Stimulated activated CD8-positive, alpha-beta memory T cell treated with anti-CD3 and anti-CD28 coated beads, Interleukin-2, amount 100 ng/mL, for 48 hours (primary cell): Measurements from ENCODE around the gene KRTAP5-3.
"Not testable (repeated sequence)": the region's sequence is repeated elsewhere in the genome, so short reads cannot be mapped to it uniquely, and the experiment has no call there.

ENCODE experiments used
- DNase-seq, 2 donors: peaks; one replicate each; pipeline ENCODE4 v3.0.0-alpha.2; 2020; ENCODE audit warnings: low read depth in 2 of 2

KRTAP5-3 gene, protein sequence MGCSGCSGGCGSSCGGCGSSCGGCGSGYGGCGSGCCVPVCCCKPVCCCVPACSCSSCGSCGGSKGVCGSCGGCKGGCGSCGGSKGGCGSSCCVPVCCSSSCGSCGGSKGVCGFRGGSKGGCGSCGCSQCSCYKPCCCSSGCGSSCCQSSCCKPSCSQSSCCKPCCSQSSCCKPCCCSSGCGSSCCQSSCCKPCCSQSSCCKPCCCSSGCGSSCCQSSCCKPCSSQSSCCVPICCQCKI

GRCh38 chr11:1608363-1608762 is at the start of gene KRTAP5-3:
KRTAP5-3 (minus strand) TSS chr11:1608463; CDS start chr11:1608385, 78 bp downstream.
- no peak for DNase-seq

- no peak for DNase-seq
These were observed 48.4 kb upstream of the KRTAP5-3 start for GRCh38 chr11:1656670-1657069.

- DNase-seq = no peak
These were observed 47.8 kb upstream of the KRTAP5-3 start for GRCh38 chr11:1656061-1656441.

DNA sequence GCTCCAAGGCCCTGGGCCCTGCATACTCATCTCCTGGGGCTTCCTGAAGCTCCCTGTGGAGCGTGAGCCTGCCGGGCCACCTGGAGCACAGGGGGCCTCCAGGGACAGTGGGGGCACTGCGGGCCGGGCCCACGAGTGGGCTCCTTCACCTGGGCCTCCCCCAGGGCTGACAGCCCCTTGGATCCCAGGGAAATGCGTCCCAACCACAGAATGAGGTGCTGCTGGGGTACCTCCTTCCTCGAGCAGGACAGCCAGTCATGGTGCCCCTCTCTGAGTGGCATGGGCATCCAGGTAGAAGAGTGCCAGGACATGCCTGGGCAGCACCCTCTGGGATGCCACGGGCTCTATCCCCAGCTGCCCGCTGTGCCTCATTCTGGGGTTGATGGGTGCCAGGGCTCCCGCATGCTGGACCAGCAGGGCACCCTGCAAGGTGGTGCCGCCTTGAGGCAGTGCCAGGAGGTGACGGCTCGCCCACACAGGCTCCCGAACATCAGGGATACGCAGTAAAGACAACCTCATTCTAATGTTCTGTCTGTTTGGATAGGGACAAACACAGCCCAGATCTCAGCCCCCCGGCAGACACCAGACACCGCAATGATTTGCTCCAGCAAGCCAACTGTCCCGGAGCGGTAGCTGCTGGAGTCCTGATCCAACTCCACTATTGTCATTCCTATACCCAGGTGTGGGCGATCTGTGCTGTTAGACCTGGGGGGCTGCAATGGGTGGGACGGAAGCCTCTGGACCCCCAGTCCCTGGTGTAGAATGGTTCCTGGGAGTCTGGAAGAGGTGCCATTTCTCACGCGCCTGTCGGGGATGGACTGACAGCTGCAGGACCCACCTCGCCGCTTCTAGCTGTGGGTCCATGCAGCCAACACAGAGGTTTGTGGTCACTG is 47.2 kb upstream of the KRTAP5-3 start:
- no peak for DNase-seq

DNA sequence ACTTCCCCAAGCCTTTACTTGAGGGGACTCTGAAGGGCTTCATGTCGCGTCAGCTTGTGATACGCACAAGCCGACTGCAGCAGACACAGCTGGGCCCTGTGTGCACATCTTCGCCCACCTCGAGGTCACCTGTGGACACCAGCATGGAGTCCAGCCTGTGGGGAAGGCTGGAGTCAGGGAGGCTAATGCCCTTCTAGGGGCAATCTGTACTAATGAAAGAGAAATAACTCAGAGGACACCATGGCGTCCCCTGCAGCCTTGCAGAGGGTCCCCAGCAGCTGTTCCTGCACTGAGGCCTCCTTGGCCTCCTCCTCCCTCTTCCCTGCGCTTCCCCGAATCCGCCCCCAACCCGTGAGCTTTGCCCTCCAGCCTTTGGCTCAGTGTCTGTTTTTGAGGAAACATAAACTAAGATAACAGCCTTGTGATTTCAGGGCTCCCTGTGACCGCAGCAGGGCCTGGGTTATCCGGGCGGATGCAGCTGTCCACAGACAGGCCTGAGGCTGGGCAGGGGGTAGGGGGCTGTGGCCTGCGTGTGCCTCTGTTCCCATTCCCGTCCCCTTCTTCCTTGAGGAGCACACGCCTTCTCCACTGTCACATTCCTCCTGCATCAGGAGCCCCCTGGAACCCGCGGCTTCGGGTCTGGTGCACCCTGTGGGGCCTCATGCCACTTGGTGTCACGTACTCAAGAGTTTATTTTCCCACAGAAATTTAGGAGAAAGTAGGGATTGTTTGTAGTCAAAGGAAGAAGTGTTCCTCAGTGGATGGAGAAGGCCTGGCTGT is 46.3 kb upstream of the KRTAP5-3 start:
- DNase-seq = no peak

GRCh38 chr11:1653541-1654387 is 45.5 kb upstream of the KRTAP5-3 start:
- DNase-seq = no peak

DNA sequence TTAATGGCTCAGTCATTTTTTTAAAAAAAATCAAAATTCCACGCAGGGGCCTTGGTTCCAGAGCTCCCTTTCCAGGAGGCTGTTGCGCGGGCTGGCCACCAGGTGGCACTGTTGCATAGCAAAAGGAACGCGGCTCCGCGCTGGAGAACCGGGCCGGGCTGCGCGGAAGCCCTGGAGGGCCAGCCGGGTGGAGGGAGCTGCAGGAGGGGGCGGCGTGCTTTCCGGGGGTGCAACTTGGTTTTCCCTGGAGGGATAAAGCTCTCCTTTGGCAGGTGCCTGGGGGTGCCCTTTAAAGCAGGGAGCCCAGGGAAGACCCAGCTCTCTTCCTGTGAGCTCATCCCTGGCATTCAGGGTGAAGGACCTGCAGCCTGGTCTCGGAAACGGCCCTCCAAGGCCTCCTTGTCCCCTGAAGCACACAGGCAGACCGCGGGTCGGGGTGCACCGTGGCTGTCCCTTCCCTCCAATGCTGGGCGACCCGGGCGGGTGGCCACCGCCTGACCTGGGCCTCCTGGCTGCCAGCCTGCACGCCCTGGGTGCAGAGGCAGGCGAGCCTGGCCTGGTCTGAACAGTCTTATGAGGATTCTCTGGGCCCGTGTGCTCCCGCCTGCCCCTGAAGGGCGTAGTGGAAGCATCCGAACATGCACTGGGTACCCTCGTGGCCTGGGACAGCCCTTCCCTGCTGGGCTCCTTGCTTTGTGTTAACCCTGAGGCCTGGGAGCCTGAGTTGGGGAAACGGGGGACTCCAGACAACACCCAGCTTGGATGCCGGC is 44.7 kb upstream of the KRTAP5-3 start:
- DNase-seq = peak; percentile 51 to 69

- DNase-seq = no peak
These were observed 44.1 kb upstream of the KRTAP5-3 start for GRCh38 chr11:1652442-1652770.

GRCh38 chr11:1652026-1652425 is 43.8 kb upstream of the KRTAP5-3 start:
- DNase-seq = no peak

- DNase-seq = no peak
These were observed 43.2 kb upstream of the KRTAP5-3 start for GRCh38 chr11:1651411-1651980.

- no peak for DNase-seq
These were observed 42.6 kb upstream of the KRTAP5-3 start for GRCh38 chr11:1650918-1651262.

- DNase-seq = no peak
These were observed 42.0 kb upstream of the KRTAP5-3 start for GRCh38 chr11:1650034-1650917.

GRCh38 chr11:1648653-1649420 is 40.6 kb upstream of the KRTAP5-3 start:
- no peak for DNase-seq

DNA sequence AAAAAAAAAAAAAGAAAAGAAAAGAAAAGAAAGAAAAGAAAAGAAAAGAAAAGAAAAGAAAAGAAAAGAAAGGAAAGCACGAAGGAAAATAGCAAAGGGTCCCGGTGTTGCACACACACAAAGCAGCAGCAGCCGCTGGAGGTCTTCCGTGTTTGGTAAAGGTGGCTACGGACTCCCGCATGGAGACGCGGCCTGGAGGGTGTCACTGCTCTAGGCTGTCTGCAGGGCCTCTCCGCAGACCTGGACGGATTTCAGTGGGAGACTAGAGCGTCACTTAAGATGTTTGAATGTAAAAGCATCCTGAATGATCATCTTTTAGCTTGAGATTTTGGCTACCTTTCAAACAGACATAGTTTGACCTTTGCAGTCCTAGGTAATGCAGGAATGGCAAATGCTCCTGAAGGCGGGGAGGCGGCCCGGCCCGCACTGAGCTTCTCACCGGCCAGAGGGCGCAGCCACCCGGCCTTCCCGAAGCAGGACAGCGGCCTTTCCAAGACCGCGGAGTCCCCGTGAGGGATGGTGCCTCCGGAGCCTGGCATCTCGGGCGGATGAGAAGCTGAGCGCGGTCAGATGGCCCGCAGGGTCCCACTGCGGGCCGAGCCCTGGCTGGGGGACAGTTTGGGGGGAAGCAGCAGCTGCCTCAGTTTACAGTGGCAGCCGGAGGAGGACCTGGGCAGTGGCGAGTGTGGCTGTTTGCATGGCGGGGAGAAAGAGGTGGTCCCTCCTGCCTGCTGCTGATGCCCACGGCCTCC is 39.8 kb upstream of the KRTAP5-3 start:
- no peak for DNase-seq

DNA sequence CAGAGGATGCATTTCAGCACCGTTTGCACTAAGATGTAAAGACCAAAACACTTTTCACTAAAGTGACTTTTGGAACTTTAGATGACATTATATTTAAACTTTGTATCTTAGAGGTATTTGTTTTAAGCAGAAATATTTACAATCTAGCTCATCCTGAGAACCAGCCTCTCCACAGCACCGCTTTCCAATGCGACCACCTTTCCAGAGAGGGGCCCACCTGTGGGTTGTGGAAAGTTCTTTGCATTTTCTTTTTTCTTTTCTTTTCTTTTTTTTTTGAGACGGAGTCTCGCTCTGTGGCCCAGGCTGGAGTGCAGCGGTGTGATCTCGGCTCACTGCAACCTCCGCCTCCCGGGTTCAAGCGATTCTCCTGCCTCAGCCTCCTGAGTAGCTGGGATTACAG is 38.3 kb upstream of the KRTAP5-3 start:
- not testable (repeated sequence) for DNase-seq

GRCh38 chr11:1645357-1645821 is 37.1 kb upstream of the KRTAP5-3 start:
- DNase-seq = no peak

DNA sequence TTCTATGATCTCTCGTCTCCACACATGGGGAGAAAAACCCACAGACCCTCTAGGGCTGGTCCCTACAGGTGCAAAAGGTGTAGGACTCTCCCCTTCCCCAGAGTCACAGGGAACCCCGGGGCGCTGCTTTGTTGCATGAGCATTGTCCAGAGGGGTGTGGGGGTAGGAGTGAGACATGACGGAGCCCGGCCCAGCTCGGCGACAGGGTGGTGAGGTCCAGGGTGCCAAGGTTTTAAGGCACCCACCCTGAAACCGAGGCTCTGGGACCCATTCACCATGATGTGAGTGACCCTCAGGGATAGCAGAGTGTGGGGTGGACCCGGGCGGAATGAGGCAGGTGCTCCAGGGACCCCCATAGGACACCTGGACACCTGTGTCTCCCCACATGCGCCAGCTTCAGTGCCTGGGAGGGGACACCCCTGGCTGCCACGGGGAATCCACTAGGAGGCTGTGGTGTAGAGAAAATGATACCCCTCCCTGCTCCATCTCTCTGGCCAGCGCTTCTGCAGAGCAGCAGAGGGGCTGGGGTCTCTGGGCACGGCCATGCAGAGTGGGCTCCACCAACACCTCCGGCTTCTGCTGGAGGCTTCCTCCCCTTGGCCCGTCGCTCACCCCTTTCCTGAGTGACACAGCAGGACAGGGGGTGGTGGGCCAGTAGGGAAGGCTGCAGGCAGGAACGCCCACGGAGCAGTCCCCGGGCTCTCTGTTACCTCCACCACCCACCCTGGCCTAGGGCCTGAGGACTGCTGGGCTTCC is 36.5 kb upstream of the KRTAP5-3 start:
- no peak for DNase-seq
